HG02973 (cell line): Measurements from ENCODE around the gene ELN.
"Not testable (repeated sequence)": the region's sequence is repeated elsewhere in the genome, so short reads cannot be mapped to it uniquely, and the experiment has no call there.

Source experiments
- ATAC-seq: cut with Tn5 transposase; IDR thresholded peaks from one replicate; pipeline ENCODE4 v1.9.1; 2021; ENCODE audit warnings: moderate library complexity; ENCODE audit not compliant: unreplicated experiment

ELN gene

GRCh38 chr7:74040791-74041520, 13.0 kb downstream of the ELN start:
- no peak for ATAC-seq

- ATAC-seq, result no peak
Measured at GRCh38 chr7:74042746-74043522, 15.0 kb downstream of the ELN start.

- ATAC-seq, result no peak
Measured at GRCh38 chr7:74043523-74043951, 15.6 kb downstream of the ELN start.

GRCh38 chr7:74044366-74045350, 16.7 kb downstream of the ELN start:
- ATAC-seq, result no peak

GRCh38 chr7:74046581-74046980, 18.6 kb downstream of the ELN start:
- ATAC-seq, result not testable (repeated sequence)

GRCh38 chr7:74047804-74048380, 19.9 kb downstream of the ELN start:
- no peak for ATAC-seq

GRCh38 chr7:74048999-74049599, 21.1 kb downstream of the ELN start:
- ATAC-seq, result no peak

- no peak for ATAC-seq
Measured at GRCh38 chr7:74049997-74050798, 22.2 kb downstream of the ELN start.

- no peak for ATAC-seq
Measured at GRCh38 chr7:74051193-74051592, 23.2 kb downstream of the ELN start.

- ATAC-seq, result no peak
Measured at GRCh38 chr7:74051629-74052410, 23.8 kb downstream of the ELN start.

GRCh38 chr7:74052628-74053027, 24.7 kb downstream of the ELN start:
- no peak for ATAC-seq

- no peak for ATAC-seq
Measured at GRCh38 chr7:74053589-74054186, 25.7 kb downstream of the ELN start.

GRCh38 chr7:74056096-74056915, 28.3 kb downstream of the ELN start:
- ATAC-seq, result no peak

- ATAC-seq, result no peak
Measured at GRCh38 chr7:74057216-74057925, 29.4 kb downstream of the ELN start.

- ATAC-seq, result no peak
Measured at GRCh38 chr7:74057987-74058386, 30.0 kb downstream of the ELN start.

GRCh38 chr7:74058486-74058885, 30.5 kb downstream of the ELN start:
- no peak for ATAC-seq

GRCh38 chr7:74059037-74059436, 31.1 kb downstream of the ELN start:
- no peak for ATAC-seq
